ENCODE data around the gene GUCD1. TPM values are rescaled to one million over a fixed set of nuclear protein-coding genes. Genes with fewer than 3 reads are reported as not detected.

GUCD1 gene
- total RNA-seq, 1 donor from 2014 or later: 77.7 TPM

GRCh38 chr22:24492391-24492790 is 62.5 kb downstream of the GUCD1 start:
- peaks cover 3% of the 10 kb centered on the region for H3K9me3 Mint-ChIP-seq (ENCODE audit: unreplicated experiment)
- peaks cover 40% of the 10 kb centered on the region for H3K27me3 Mint-ChIP-seq (ENCODE audit: low read depth, unreplicated experiment)
- H3K36me3 Mint-ChIP-seq (ENCODE audit: low read depth, unreplicated experiment): peaks cover 2% of the 10 kb centered on the region
- no peak overlapping the region for H3K4me3 Mint-ChIP-seq (ENCODE audit: unreplicated experiment)
- no peaks in the 10 kb centered on the region for H3K36me3 ChIP-seq (ENCODE audit: insufficient read depth, low read length)
- FAIRE-seq (no peak), DNase-seq (ENCODE audit: low read depth) (no peak)
- no peaks in the 10 kb centered on the region for H3K79me2 ChIP-seq (ENCODE audit: insufficient read depth, low read length)
- no peak overlapping the region for H2AFZ ChIP-seq (ENCODE audit: low read depth, low read length)
- H3K27ac ChIP-seq (ENCODE audit: low read depth, low read length): no peak overlapping the region
- H3K27me3 ChIP-seq (ENCODE audit: insufficient read depth, low read length): peaks cover 17% of the 10 kb centered on the region
- no peak overlapping the region for H3K4me2 ChIP-seq (ENCODE audit: low read length)
- H3K4me1 Mint-ChIP-seq (ENCODE audit: low read depth, unreplicated experiment): peaks cover 3% of the 10 kb centered on the region
- H3K9ac ChIP-seq (ENCODE audit: low read length): no peak overlapping the region
- no peaks in the 10 kb centered on the region for H3K9me3 ChIP-seq (ENCODE audit: insufficient read depth, low read depth, low read length)
- no peak overlapping the region for H3K27ac Mint-ChIP-seq (ENCODE audit: unreplicated experiment)
- H3K4me3 ChIP-seq (ENCODE audit: insufficient read depth, low read depth, low read length): no peak overlapping the region
- TF ChIP-seq EZH2 (IDR thresholded peaks at IDR 0.05; ENCODE audit: insufficient read depth, low read length) (no peak), CTCF (IDR thresholded peaks at IDR 0.05; ENCODE audit: insufficient read depth, low read depth, low read length) (no peak)
- no peaks in the 10 kb centered on the region for H4K20me1 ChIP-seq (ENCODE audit: insufficient read depth, low read length)
- H3K4me1 ChIP-seq (ENCODE audit: insufficient read depth, low read length): peaks cover 9% of the 10 kb centered on the region

Other genes with a start within 250 kb of the GUCD1 start
- 2.2 and 3.9 TPM in 2 replicates for gene ADORA2A, start 127.5 kb downstream of the GUCD1 start, total RNA-seq
- 0.30 TPM in 1 of 2 replicates, not detected in the other for gene UPB1, start 59.8 kb downstream of the GUCD1 start, total RNA-seq
- gene SNRPD3, start 861 bp upstream of the GUCD1 start, total RNA-seq: 89.6 and 97.3 TPM in 2 replicates
- 5.1 and 6.2 TPM in 2 replicates for gene LRRC75B, start 37.9 kb upstream of the GUCD1 start, total RNA-seq
- gene GGT1, start 48.1 kb upstream of the GUCD1 start, total RNA-seq: 2.9 and 3.1 TPM in 2 replicates
- not detected in 2 replicates for gene PIWIL3, start 219.6 kb upstream of the GUCD1 start, total RNA-seq

Data from astrocyte (in vitro differentiated cells and primary cell).